Measurements from ENCODE around the gene MOV10. TPM values are rescaled to one million over a fixed set of nuclear protein-coding genes. Genes with fewer than 3 reads are reported as not detected.

Gene MOV10
- total RNA-seq, 1 experiment from 2014 or later: 29.1 TPM

DNA sequence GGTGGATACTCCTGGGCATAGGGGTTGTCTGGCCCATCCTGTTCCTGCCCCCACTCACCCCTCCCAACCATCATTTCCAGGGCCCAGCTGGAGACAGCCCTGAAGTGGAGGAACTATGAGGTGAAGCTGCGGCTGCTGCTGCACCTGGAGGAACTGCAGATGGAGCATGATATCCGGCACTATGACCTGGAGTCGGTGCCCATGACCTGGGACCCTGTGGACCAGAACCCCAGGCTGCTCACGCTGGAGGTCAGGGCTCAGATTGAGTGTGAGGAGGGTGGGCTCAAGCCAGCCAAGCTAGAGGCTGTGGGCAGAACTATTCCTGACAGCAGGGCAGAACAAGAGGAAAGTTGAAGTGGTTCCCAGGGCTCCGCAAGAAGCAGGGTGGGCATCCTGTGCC is 18.2 kb downstream of the MOV10 start:
- DNase-seq (ENCODE audit: low read depth, low spot score): no peak
- in situ Hi-C loops (cut with HindIII; ENCODE audit: low pct_unique_long_range_greater_than_20kb, low sequenced_read_pairs): no loop called here

DNA sequence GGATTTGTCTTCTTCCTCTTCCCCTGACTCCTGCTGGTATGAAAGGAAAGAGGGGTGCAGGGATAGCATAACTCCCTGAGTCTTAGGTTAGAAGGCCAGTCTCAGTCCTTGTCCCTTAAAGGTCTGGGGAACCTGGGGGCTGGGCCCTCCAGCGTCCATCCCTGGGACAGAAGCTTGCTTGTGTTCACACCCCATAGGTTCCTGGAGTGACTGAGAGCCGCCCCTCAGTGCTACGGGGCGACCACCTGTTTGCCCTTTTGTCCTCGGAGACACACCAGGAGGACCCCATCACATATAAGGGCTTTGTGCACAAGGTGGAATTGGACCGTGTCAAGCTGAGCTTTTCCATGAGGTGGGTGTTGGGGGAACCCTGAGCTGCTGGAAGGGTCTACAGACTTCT is 19.4 kb downstream of the MOV10 start:
- in situ Hi-C loops (cut with HindIII; ENCODE audit: low pct_unique_long_range_greater_than_20kb, low sequenced_read_pairs): no loop called here

DNA sequence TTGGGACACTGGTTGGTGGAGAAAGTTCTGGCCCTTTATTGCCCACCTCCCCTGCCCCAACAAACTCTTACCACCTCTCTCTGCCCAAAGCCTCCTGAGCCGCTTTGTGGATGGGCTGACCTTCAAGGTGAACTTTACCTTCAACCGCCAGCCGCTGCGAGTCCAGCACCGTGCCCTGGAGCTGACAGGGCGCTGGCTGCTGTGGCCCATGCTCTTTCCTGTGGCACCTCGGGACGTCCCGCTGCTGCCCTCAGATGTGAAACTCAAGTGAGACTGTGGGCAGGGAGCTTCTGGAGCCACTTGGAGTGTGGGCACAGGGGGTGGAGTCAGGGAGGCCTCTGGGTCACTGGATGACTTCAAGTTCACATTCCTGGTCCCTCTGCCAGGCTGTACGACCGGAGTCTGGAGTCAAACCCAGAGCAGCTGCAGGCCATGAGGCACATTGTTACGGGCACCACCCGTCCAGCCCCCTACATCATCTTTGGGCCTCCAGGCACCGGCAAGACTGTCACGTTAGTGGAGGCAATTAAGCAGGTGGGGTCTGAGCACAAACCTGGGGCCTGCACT is 20.0 kb downstream of the MOV10 start:
- in situ Hi-C loops (cut with HindIII; ENCODE audit: low pct_unique_long_range_greater_than_20kb, low sequenced_read_pairs): no loop called here

More for the DNA sequence above, 19.4 kb downstream of the MOV10 start:
- no peak for DNase-seq (ENCODE audit: low read depth, low spot score)

DNA sequence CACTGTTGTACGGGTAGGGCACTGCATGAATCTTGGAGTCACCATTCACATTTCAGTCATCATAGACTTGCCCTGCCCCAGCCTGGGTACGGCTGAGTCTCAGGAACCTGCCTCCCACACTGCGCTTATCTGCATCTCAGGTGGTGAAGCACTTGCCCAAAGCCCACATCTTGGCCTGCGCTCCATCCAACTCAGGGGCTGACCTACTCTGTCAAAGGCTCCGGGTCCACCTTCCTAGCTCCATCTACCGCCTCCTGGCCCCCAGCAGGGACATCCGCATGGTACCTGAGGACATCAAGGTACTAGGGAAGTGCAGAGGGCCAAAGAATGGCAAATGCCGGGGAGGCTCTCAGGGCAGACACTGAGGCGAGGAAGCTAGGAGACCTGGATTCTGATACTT is 20.8 kb downstream of the MOV10 start:
- in situ Hi-C loops (cut with HindIII; ENCODE audit: low pct_unique_long_range_greater_than_20kb, low sequenced_read_pairs): no loop called here
- DNase-seq (ENCODE audit: low read depth, low spot score): no peak

More for the DNA sequence above, 20.0 kb downstream of the MOV10 start:
- no peak for DNase-seq (ENCODE audit: low read depth, low spot score)

DNA sequence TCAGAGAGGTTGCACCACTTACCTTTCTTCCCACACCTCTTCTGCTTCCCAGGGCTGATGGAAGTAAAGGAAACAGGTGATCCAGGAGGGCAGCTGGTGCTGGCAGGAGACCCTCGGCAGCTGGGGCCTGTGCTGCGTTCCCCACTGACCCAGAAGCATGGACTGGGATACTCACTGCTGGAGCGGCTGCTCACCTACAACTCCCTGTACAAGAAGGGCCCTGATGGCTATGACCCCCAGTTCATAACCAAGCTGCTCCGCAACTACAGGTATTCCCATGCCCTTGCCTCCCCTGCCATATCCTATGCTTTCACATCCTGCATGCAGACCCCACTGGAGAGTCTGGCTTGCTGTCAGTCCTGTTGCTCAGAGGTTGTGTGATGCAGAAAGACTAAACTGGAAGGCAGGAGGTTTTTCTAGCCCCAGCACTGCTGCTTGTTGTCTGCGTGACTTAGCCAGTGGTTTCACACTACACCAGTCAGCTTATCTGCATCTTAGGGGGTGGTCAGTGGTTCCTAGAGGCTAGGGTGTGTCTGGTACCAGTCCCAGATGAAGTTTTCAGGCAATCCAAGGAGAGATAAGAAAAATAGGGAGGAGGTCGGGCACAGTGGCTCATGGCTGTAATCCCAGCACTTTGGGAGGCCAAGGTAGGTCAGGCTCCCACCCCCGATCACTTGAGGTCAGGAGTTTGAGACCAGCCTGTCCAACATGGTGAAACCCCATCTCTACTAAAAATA is 22.3 kb downstream of the MOV10 start:
- no peak for DNase-seq (ENCODE audit: low read depth, low spot score)
- in situ Hi-C loops (cut with HindIII; ENCODE audit: low pct_unique_long_range_greater_than_20kb, low sequenced_read_pairs): no loop called here

DNA sequence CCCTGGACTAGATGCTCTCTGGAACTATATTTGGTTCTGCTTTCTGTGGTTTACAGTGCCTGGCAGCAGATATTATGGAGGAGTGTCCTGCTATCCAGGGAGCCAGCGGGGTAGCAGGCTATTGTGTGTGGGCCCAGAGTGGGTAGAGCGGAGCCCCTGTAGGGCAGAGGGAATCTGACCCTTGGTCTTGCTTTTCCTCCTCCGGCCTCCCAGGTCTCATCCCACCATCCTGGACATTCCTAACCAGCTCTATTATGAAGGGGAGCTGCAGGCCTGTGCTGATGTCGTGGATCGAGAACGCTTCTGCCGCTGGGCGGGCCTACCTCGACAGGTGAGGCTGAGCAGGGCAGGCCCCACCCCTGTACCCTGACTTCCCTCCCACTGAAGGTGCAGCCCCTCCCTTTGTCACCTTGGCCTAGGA is 23.3 kb downstream of the MOV10 start:
- in situ Hi-C loops (cut with HindIII; ENCODE audit: low pct_unique_long_range_greater_than_20kb, low sequenced_read_pairs): no loop called here
- no peak for DNase-seq (ENCODE audit: low read depth, low spot score)

DNA sequence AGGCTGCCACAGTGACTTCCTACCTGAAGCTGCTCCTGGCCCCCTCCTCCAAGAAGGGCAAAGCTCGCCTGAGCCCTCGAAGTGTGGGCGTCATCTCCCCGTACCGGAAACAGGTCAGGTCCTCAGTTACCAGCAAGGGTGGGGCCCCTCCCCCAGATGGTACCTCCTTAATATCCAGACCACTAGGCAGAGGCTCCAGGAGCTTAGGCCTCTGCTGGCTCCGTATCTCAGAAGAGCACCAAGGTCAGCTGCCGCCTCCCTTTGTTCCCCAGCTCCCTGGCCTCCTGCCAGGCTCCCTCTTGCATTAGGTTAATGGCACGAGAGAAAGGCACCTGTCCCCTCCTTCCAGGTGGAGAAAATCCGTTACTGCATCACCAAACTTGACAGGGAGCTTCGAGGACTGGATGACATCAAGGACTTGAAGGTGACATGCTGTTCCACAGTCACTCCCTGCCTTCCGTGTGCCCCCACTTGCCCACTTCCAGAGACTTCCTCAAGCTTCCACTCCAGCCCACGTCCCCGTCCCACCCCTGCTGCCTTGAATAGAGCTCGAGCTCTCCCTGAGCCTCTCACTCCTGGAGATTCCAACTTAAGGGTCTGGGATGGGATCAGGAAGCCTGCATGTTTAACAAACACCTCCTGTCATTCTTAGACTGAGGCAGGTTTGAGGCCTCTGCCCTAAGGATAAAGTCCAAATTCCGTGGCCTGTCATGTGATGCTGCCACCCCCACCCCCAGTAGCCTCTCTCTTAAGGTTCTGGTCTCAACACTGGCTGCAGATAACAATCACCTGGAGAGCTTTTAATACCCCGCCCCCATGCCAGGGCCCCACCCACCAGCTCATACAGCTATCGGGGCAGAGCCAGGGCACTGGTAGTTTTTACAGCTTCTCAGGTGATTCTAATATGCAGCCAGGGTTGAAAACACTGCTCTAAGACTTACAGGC is 24.2 kb downstream of the MOV10 start:
- in situ Hi-C loops (cut with HindIII; ENCODE audit: low pct_unique_long_range_greater_than_20kb, low sequenced_read_pairs): no loop called here
- DNase-seq (ENCODE audit: low read depth, low spot score): no peak

DNA sequence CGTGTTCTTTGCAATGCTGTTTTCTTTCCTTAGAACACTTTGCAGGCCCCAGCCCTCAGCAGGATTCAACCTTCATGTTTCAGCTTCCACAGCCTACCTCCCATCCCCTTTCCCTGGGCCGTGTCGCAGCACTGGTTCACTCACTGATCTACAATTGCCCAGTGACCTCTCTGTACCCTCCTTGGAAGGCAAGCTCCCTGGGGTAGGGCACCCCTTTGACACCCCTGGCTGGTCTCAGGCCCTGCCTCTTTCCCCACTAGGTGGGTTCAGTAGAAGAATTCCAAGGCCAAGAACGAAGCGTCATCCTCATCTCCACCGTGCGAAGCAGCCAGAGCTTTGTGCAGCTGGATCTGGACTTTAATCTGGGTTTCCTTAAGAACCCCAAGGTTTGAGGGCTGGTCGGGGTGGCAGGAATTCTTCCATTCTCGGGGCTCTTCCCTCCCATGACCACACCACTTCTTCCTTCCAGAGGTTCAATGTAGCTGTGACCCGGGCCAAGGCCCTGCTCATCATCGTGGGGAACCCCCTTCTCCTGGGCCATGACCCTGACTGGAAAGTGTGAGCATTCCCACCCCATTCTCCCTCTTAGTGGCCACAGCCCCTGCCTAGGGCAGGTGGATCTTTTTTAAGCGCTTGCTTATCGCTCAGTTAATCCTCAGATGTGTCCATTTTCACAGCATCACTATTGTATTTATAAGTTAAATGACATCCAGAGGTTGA is 25.1 kb downstream of the MOV10 start:
- in situ Hi-C loops (cut with HindIII; ENCODE audit: low pct_unique_long_range_greater_than_20kb, low sequenced_read_pairs): no loop called here
- DNase-seq (ENCODE audit: low read depth, low spot score): no peak

DNA sequence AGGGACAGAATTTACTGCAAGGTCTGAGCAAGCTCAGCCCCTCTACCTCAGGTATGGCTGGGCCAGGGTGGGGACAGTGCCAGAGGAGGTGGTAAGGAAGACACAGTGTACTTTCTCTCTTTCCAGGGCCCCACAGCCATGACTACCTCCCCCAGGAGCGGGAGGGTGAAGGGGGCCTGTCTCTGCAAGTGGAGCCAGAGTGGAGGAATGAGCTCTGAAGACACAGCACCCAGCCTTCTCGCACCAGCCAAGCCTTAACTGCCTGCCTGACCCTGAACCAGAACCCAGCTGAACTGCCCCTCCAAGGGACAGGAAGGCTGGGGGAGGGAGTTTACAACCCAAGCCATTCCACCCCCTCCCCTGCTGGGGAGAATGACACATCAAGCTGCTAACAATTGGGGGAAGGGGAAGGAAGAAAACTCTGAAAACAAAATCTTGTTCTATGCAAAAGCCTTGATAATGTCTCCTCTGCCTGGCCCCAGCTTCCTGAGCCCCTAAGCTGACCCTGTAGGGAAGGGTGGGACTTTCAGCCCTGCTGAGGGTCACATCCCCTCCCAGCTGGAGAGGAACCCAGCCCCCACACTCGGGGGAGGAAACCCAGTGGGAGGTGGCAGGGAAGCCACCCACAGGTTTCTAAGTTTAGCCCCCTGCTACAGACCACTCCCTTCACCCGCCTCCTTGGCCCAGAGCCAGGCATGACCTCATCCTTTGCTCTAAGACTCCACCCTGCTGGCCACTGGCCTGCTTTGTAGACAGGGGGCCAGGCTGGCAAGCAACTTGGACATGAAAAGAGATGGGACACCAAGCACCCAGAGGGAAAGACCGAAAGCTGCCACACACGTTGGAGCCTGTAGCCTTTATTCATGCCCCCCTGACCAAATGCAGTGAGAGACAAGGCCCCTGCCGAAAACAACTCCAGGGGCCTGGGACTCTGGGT is 26.1 kb downstream of the MOV10 start:
- in situ Hi-C loops (cut with HindIII; ENCODE audit: low pct_unique_long_range_greater_than_20kb, low sequenced_read_pairs): no loop called here

DNA sequence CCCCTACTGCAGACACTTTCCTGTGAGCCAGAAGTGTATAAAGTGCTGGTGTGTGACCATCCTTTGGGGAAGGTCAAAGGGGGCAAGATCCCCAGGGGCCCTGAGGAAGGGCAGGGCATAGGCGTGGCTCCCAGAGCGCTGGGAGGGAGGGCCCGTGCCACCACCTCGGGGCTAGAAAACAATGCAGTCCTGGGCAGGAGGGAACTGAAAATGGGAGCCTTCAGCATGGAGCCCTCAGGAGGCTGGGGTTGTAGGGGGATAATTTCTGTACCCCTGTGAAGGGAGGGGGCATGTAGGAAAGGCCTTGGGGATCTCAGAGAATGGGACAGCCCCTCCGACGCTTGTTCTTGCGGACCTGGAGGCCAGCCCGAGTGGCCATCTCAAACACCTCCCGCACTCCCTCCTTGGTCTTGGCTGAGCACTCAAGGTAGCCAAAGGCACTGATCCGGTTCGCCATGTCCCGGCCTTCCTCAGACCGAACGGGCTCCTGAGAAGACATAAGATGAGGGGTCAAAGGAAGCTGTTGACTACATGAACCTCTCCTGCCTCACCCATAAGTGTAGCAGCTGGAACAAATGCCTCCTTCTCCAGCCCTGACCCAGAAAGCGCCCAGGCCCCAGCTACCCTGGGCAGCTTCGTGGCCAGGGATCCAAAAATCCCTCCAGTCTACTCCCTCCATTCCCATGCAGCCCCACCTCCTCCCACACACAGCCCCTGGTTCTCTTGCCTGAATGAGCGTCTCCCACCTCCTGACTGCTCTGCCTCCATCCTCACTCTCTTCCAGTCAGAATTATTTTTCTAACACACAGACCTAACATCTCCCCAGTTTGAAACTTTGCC is 27.0 kb downstream of the MOV10 start:
- in situ Hi-C loops (cut with HindIII; ENCODE audit: low pct_unique_long_range_greater_than_20kb, low sequenced_read_pairs): no loop called here
- DNase-seq (ENCODE audit: low read depth, low spot score): no peak

More for the DNA sequence above, 26.1 kb downstream of the MOV10 start:
- peak; percentile 81 for DNase-seq (ENCODE audit: low read depth, low spot score)

DNA sequence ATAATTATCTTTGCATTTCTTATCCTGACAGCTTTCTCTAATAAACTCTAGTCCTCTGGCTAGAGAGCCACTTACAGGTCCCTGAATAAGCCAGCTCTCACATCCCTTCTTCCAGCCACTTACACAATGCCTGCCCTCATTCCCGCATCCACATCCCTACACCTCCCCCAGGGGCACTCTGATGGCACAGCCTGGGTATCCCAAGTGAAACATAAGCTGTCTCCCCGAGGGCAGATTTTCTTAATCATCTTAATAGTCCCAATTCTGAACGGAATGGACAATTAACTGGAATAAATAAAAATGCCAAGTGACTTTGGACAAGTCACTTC is 27.6 kb downstream of the MOV10 start:
- DNase-seq (ENCODE audit: low read depth, low spot score): no peak
- in situ Hi-C loops (cut with HindIII; ENCODE audit: low pct_unique_long_range_greater_than_20kb, low sequenced_read_pairs): no loop called here

DNA sequence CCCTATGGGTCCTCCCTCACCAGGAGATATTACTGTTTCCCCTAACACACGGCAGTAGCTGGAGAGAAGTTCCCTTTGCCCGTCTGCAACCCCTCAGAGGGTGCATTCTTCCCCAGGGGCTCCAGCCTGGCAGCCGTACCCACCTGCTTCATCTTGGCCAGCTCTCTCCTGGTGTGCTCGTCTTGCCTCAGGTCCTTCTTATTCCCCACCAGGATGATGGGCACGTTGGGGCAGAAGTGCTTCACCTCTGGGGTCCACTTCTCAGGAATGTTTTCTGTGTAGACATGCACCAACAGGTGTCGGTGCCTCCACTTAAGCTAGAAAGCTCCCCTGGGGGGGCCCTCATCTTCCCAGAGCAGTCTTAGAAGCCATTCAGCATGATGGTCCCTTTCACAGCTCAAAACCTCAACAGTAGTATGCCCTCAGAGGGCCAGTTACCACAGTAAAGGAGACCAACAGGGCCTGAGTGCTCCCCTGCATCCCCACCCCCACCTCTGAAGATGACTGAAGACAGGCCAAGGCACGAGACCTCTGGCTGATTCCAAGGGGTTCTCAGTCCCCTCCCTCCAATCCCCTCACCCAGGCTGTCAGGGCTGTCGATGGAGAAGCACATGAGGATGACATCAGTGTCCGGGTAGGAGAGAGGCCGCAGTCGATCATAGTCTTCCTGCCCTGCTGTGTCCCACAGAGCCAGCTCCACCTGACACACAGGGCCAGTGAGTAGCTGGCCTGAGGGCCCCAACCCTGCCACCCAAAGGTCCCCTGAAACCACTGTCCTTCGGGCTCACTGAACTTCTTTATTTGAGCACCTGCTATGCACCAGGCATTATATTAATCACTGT is 28.2 kb downstream of the MOV10 start:
- in situ Hi-C loops (cut with HindIII; ENCODE audit: low pct_unique_long_range_greater_than_20kb, low sequenced_read_pairs): no loop called here
- no peak for DNase-seq (ENCODE audit: low read depth, low spot score)

DNA sequence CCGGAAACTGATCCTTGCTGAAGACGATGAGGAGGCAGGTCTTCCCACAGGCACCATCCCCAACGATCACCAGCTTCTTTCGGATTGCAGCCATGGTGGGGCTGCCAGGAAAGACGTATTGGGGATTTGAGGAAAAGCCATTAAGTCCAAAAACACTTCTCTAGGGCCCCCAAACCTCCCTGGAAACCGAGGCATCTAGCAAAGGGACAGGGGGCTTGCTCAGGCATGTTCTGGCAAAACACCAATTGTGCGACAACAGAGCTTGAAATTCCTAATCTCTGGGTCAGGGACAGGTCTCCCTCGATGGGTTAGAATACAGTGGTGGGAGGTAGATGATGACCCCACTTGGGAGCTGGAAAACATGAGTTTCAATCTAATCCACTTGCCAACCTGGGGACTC is 29.2 kb downstream of the MOV10 start:
- DNase-seq (ENCODE audit: low read depth, low spot score): no peak
- in situ Hi-C loops (cut with HindIII; ENCODE audit: low pct_unique_long_range_greater_than_20kb, low sequenced_read_pairs): no loop called here

DNA sequence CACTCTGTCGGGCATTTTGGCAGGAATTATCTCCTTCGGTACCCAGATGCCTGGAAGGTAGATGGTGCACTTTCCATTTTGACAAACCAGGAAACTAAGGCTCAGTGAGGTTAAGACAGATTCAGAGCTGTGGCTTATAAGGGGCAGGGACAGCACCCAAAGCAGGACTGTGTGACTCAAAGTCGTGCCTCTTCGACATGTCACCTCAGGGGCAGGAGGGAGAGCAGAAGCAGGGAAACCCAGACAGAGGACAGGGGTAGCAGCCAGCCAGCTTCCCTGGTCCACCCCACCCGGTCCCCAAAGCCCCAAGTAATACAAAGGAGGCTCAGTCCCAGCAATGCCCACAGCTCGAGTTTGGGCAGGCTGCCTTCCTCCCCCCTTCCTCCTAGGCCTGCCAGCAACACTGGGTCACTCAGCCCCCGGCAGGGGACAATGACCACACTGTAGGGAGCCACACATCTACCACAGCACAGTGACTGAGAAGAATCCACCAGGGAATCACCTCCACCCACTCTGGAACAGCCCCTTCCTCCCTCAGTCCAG is 30.0 kb downstream of the MOV10 start:
- in situ Hi-C loops (cut with HindIII; ENCODE audit: low pct_unique_long_range_greater_than_20kb, low sequenced_read_pairs): no loop called here
- no peak for DNase-seq (ENCODE audit: low read depth, low spot score)

DNA sequence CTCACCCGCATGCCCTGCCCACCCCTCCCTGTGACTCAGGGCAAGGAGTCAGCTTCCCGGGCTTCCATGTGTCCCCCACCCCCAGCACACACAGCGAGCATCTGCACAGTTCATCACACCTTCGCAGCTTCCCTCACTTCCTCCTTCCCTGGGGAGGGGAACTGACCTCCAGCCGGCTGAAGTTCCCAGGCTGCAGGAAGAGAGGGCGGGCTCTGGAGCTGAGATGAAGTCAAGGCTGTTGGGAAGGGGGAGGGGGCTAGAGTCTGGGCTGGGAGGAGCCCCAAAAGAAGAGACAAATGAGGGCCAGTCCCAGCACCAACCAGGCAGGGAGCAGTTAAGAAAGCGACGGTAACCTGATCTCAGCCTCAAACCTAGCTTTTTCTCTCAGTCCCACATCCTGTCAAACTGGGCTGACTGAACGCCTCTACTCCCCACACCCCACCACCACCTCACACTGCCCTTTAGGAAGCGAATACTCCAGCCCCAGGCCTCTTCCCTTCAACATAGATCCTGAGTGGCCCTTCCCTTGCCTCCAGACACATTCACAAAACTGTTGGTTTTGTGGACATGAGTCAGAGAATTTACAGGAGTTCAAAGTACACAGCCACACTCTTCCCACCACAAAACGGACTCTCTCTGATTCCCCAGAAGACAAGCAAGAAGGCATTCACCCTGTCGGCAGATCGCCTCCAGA is 30.6 kb downstream of the MOV10 start:
- in situ Hi-C loops (cut with HindIII; ENCODE audit: low pct_unique_long_range_greater_than_20kb, low sequenced_read_pairs): no loop called here

More for the DNA sequence above, 30.6 kb downstream of the MOV10 start:
- DNase-seq (ENCODE audit: low read depth, low spot score): peak; percentile 84
